Cerebellar nuclear complex (tissue), 1 donor: ENCODE results near the gene PEPD.

Experiments
- DNase-seq, 2 experiments: peaks; one replicate each; lab custom pipeline; 2025; lab: John Stamatoyannopoulos, UW

The PEPD gene

GRCh38 chr19:33395561-33396550 lies 125.7 kb downstream of the PEPD start:
- no peak for DNase-seq

- DNase-seq = no peak
Observed at GRCh38 chr19:33394723-33395560, 126.6 kb downstream of the PEPD start.

GRCh38 chr19:33394006-33394722 lies 127.4 kb downstream of the PEPD start:
- DNase-seq = no peak

GRCh38 chr19:33393286-33394005 lies 128.1 kb downstream of the PEPD start:
- DNase-seq = no peak

- DNase-seq = no peak
Observed at GRCh38 chr19:33392341-33393285, 129.0 kb downstream of the PEPD start.

- no peak for DNase-seq
Observed at GRCh38 chr19:33391631-33392249, 129.9 kb downstream of the PEPD start.

GRCh38 chr19:33390908-33391630 lies 130.5 kb downstream of the PEPD start:
- DNase-seq = no peak

- no peak for DNase-seq
Observed at GRCh38 chr19:33390101-33390907, 131.3 kb downstream of the PEPD start.

- no peak for DNase-seq
Observed at GRCh38 chr19:33389421-33390100, 132.0 kb downstream of the PEPD start.

GRCh38 chr19:33388725-33389420 lies 132.7 kb downstream of the PEPD start:
- no peak for DNase-seq

- no peak for DNase-seq
Observed at GRCh38 chr19:33388231-33388724, 133.3 kb downstream of the PEPD start.

GRCh38 chr19:33387351-33388230 lies 134.0 kb downstream of the PEPD start:
- DNase-seq = peak in 1 of 2 experiments; percentile 9

- DNase-seq = no peak
Observed at GRCh38 chr19:33386361-33386858, 135.2 kb downstream of the PEPD start.

GRCh38 chr19:33385956-33386355 lies 135.6 kb downstream of the PEPD start:
- no peak for DNase-seq

GRCh38 chr19:33384983-33385382 lies 136.6 kb downstream of the PEPD start:
- DNase-seq = no peak
